LNCaP clone FGC (cell line): Measurements from ENCODE around the gene NAA60.

ENCODE experiments used
- DNase-seq: peaks from one replicate; pipeline ENCODE4 v3.0.0-alpha.2; 2011; ENCODE audit warnings: low read depth
- H3K4me3 ChIP-seq: 2 replicates; pipeline ENCODE4 v1.5.1; 2011; ENCODE audit warnings: mild to moderate bottlenecking, low read depth, low read length, control low read depth
- CTCF ChIP-seq: IDR thresholded peaks from 2 replicates; pipeline ENCODE4 v1.5.1; 2012; ENCODE audit warnings: mild to moderate bottlenecking; ENCODE audit not compliant: control insufficient read depth, insufficient read depth; ENCODE audit errors: extremely low read depth

The NAA60 gene

GRCh38 chr16:3490911-3491629 is 47.6 kb downstream of the NAA60 start:
- no peak for TF ChIP-seq CTCF
- H3K4me3 ChIP-seq, result no peak overlapping the region
- no peak for DNase-seq

- no peak for DNase-seq
- no peak overlapping the region for H3K4me3 ChIP-seq
- no peak for TF ChIP-seq CTCF
These were observed 48.9 kb downstream of the NAA60 start for GRCh38 chr16:3492356-3492755.

- DNase-seq, result no peak
These were observed 51.0 kb downstream of the NAA60 start for GRCh38 chr16:3494386-3494973.

GRCh38 chr16:3495176-3495575 is 51.7 kb downstream of the NAA60 start, which contains the start of gene C16orf90:
TSS of gene C16orf90 (minus strand) at chr16:3495489. CDS start at chr16:3495421, 68 bp downstream.
- no peak for TF ChIP-seq CTCF
- DNase-seq, result no peak
- H3K4me3 ChIP-seq, result no peak within 1 kb of the TSS

More at GRCh38 chr16:3494386-3494973, 51.0 kb downstream of the NAA60 start:
- no peak overlapping the region for H3K4me3 ChIP-seq
- TF ChIP-seq CTCF, result no peak

- no peak for TF ChIP-seq CTCF
- no peak for DNase-seq
- H3K4me3 ChIP-seq, result no peak overlapping the region
These were observed 52.9 kb downstream of the NAA60 start for GRCh38 chr16:3496386-3496785.

- H3K4me3 ChIP-seq, result no peak overlapping the region
- DNase-seq, result no peak
- TF ChIP-seq CTCF, result no peak
These were observed 54.3 kb downstream of the NAA60 start for GRCh38 chr16:3497771-3498170.
